Measurements from ENCODE around the gene CCDC34.

Gene CCDC34

DNA sequence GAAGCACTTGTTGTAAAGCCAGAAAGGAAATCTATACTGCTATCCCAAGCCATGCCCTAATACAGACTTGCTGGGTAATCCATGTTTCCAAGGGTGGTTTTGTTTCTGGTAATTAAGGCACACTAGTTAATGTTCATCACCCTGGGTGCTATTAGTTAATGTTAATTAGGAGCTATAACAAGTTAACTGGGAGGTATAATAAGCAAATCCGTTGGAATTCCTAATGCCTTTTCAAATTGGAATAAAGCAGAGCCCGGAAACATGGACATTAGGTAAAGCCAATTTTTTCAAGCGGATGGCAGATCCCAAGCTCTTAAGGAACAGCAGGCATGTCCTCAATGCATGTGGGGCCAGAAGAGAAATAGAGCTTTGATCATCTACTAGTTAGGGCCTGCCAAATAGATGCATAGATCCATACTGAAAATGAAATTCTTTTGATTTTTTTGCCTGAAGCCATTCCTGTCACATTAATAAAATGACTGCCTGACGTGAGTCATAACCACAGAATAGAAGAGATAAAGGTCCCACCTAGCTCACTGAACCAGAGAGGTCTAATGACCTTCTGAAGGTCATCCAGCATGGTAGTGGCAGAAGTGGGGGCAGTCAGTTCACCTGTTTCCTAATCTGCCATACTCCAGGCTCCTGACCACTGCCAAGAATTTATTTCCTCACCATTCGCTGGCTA, 28.5 kb upstream of the CCDC34 start:
- H3K27ac ChIP-seq: no peak overlapping the region
- no peaks in the 10 kb centered on the region for H3K27me3 ChIP-seq (replicated peaks)
- TF ChIP-seq, protein P1, sequence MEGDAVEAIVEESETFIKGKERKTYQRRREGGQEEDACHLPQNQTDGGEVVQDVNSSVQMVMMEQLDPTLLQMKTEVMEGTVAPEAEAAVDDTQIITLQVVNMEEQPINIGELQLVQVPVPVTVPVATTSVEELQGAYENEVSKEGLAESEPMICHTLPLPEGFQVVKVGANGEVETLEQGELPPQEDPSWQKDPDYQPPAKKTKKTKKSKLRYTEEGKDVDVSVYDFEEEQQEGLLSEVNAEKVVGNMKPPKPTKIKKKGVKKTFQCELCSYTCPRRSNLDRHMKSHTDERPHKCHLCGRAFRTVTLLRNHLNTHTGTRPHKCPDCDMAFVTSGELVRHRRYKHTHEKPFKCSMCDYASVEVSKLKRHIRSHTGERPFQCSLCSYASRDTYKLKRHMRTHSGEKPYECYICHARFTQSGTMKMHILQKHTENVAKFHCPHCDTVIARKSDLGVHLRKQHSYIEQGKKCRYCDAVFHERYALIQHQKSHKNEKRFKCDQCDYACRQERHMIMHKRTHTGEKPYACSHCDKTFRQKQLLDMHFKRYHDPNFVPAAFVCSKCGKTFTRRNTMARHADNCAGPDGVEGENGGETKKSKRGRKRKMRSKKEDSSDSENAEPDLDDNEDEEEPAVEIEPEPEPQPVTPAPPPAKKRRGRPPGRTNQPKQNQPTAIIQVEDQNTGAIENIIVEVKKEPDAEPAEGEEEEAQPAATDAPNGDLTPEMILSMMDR (IDR thresholded peaks at IDR 0.05; ENCODE audit: low read depth, low read length, missing control alignments): no peak
- in situ Hi-C loops (cut with HindIII; ENCODE audit: low pct_ligation_motif_present, low sequenced_read_pairs): no loop called here
- DNase-seq: no peak
- no peaks in the 10 kb centered on the region for H3K36me3 ChIP-seq (replicated peaks)
- no peak overlapping the region for H3K4me3 ChIP-seq (ENCODE audit: low read depth, low read length)

DNA sequence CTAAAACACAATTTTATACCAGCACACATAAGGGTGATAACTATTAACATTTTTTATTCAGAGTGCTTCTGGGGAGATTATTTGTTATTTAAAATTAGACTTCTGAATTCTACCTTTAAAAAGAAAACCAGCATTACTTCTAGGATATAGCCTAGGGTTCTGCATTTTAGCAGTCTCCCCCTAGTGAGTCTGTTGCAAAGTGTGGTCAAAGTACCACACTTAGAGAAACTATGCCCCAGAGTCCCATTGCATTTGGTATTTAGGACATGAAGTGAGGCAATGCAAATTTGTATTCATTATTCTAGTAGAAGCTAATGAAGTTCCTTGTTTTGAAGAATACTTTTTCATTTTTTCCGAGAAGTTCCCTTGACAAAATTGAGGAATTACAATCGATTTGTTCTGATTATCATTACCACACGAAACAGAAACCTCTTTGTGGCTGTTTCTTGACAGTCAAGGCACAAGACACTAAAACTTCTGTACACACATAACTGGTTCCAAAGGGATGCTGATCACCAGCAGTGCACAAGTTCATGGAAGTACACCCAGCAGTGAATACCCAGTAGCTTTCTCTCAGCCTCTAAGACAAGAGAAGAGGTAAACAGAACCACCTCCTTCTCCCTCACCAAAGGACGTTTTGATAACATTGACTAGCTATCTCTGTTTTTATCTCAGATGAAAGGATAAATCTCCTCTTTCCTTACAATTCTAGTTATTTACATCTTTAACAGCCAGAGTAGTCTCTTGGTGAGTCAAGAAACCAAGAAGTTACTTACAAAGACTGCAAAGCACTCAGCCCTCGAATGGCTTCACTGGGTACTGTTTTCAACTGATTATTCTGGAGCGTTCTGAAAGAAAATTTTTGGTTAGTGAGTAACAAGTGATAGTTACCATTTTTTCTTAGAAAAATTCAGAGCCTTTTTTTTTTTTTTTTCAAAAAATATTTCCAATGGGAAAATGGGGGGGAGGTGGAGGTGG, 27.6 kb upstream of the CCDC34 start:
- no peaks in the 10 kb centered on the region for H3K27me3 ChIP-seq (replicated peaks)
- H3K4me3 ChIP-seq (ENCODE audit: low read depth, low read length): no peak overlapping the region
- in situ Hi-C loops (cut with HindIII; ENCODE audit: low pct_ligation_motif_present, low sequenced_read_pairs): no loop called here
- DNase-seq: peak; percentile 68
- H3K36me3 ChIP-seq (replicated peaks): no peaks in the 10 kb centered on the region
- H3K27ac ChIP-seq: peak overlapping the region; percentile 56
- TF ChIP-seq, protein P1 (IDR thresholded peaks at IDR 0.05; ENCODE audit: low read depth, low read length, missing control alignments): no peak

DNA sequence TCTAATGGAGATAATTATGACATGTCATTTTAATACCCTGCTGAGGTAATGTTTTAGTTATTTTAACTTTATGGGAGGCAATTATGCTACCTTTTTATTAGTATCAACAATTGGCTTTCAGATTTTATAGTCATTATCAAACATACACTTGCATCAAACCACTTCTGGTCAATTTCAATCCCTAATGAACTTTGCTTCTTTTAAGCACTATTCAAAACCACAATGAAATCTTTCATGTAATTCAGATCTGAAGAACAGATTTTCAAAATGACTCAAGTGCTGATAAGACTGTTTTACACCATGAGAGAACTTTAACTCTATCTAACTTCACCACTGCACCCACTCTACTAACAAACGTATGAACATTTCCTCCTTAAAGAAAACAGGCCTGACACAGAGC, 25.9 kb upstream of the CCDC34 start:
- Histone ChIP-seq H3K27ac (peak overlapping the region; percentile 8), H3K36me3 (replicated peaks) (no peaks in the 10 kb centered on the region), H3K27me3 (replicated peaks) (no peaks in the 10 kb centered on the region), H3K4me3 (ENCODE audit: low read depth, low read length) (no peak overlapping the region)
- in situ Hi-C loops (cut with HindIII; ENCODE audit: low pct_ligation_motif_present, low sequenced_read_pairs): no loop called here
- TF ChIP-seq, protein P1 (IDR thresholded peaks at IDR 0.05; ENCODE audit: low read depth, low read length, missing control alignments): no peak
- peak; percentile 46 for DNase-seq

DNA sequence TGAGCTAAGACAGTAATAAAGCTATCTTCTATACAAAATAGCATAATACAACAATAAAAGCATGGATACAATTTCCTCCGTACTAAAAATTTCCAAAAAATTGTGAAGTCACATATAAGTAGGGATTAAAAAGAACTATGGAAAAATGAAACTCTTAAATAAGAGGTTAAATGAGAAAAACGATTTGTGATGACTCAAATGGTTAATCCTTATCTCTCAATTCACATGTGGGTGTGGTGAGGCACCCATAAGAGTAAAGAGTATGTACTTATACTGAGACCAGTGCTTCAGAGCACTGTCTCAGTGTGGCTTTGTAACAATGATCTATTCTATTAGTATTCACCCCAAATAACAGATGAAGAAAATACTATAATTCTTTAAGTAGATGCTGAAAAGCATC, 25.0 kb upstream of the CCDC34 start:
- DNase-seq: no peak
- Histone ChIP-seq H3K27ac (no peak overlapping the region), H3K27me3 (replicated peaks) (no peaks in the 10 kb centered on the region), H3K36me3 (replicated peaks) (no peaks in the 10 kb centered on the region), H3K4me3 (ENCODE audit: low read depth, low read length) (no peak overlapping the region)
- in situ Hi-C loops (cut with HindIII; ENCODE audit: low pct_ligation_motif_present, low sequenced_read_pairs): no loop called here
- TF ChIP-seq, protein P1 (IDR thresholded peaks at IDR 0.05; ENCODE audit: low read depth, low read length, missing control alignments): no peak

DNA sequence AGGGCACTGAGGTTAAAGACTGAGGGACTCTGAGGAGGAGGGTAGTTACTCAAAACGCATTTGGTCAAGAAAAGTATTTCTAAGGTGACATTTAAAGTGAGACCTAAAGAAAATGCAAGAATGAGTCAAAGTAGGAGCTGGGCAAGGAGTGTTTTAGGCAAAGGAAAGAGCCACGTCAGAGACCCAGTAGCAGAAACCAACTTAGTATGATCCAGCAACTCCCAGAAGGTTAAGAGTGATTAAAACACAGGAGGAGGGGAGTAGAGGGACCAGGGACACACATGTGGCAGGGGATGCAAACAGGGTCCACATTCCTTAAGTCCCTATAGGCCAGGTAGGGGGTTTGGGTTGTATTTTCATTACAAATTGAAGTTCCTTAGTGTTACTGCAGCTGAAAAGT, 24.3 kb upstream of the CCDC34 start:
- Histone ChIP-seq H3K27ac (no peak overlapping the region), H3K36me3 (replicated peaks) (no peaks in the 10 kb centered on the region), H3K27me3 (replicated peaks) (no peaks in the 10 kb centered on the region), H3K4me3 (ENCODE audit: low read depth, low read length) (no peak overlapping the region)
- in situ Hi-C loops (cut with HindIII; ENCODE audit: low pct_ligation_motif_present, low sequenced_read_pairs): no loop called here
- TF ChIP-seq, protein P1 (IDR thresholded peaks at IDR 0.05; ENCODE audit: low read depth, low read length, missing control alignments): no peak
- DNase-seq: no peak

Measured in brain microvascular endothelial cell (primary cell).